ENCODE results near the gene DCAF7.

- TF ChIP-seq CTCF (IDR thresholded peaks at IDR 0.05): no peak
- TF ChIP-seq POLR2AphosphoS5 (IDR thresholded peaks at IDR 0.05; ENCODE audit: low read depth, low read length): no peak
Measured at GRCh38 chr17:63526861-63527260, 23.4 kb upstream of the DCAF7 start.
